Tibial nerve (tissue), 4 donors: ENCODE measurements around the gene SLC26A11. TPM values are rescaled to one million over a fixed set of nuclear protein-coding genes. Genes with fewer than 3 reads are reported as not detected.

ENCODE experiments used
- DNase-seq, 2 donors: peaks; one replicate each; pipeline ENCODE4 v3.0.0-alpha.2; 2019; ENCODE audit warnings: low spot score in 2 of 2
- H3K27ac ChIP-seq, 4 donors: fragments of 200-600 bp; sonication (generic) in 3 of 4; one replicate each; pipeline ENCODE4 v1.5.1; 2017 to 2019; ENCODE audit warnings: mild to moderate bottlenecking in 1 of 4
- H3K27me3 ChIP-seq, 2 donors: fragments of 200-600 bp; sonication (generic) in 1 of 2; one replicate each; pipeline versions ENCODE4 v1.5.1 to v1.6.0; 2017 to 2019
- H3K36me3 ChIP-seq, 3 donors: fragments of 200-600 bp; sonication (generic); one replicate each; pipeline ENCODE4 v1.5.1; 2018 to 2019
- H3K4me1 ChIP-seq, 4 donors: fragments of 200-600 bp; sonication (generic) in 3 of 4; one replicate each; pipeline ENCODE4 v1.5.1; 2017 to 2019
- H3K4me3 ChIP-seq, 4 donors: fragments of 200-600 bp; sonication (generic) in 3 of 4; one replicate each; pipeline ENCODE4 v1.5.1; 2017 to 2019; ENCODE audit warnings: mild to moderate bottlenecking in 1 of 4, moderate library complexity in 1 of 4
- H3K9me3 ChIP-seq, 4 donors: fragments of 200-600 bp; sonication (generic) in 3 of 4; one replicate each; pipeline ENCODE4 v1.5.1; 2017 to 2019
- CTCF ChIP-seq, 5 experiments: fragments of 200-600 bp in 3 of 5; fragments of 450-650 bp in 2 of 5; sonication (generic) in 3 of 5; IDR thresholded peaks; one replicate each; pipeline ENCODE4 v1.5.1; 2016 to 2019; ENCODE audit warnings: antibody characterized with exemption in 5 of 5, mild to moderate bottlenecking in 3 of 5, moderate library complexity in 2 of 5
- EP300 ChIP-seq, 2 donors: sonication (generic); formaldehyde crosslinking; IDR thresholded peaks; one replicate each; pipeline ENCODE4 v1.6.1; 2017; ENCODE audit warnings: antibody characterized with exemption in 2 of 2, mild to moderate bottlenecking in 1 of 2
- POLR2A ChIP-seq, 2 donors: fragments of 450-650 bp; IDR thresholded peaks; one replicate each; pipeline ENCODE4 v1.6.1; 2017; ENCODE audit warnings: antibody characterized with exemption in 2 of 2, mild to moderate bottlenecking in 2 of 2, moderate library complexity in 2 of 2
- WGBS, 2 donors: methylation state at CpG; one replicate each; pipeline ENCODE4 v1.1.5; 2018; 5-methylcytosine and 5-hydroxymethylcytosine counted together
- total RNA-seq, 4 donors: library from RNA; depleted of rRNA; stranded (reverse); fragments of >200 nt; gene quantifications; one replicate each; pipeline ENCODE4 v1.1.0, GENCODE V29; 2016

SLC26A11 gene
- total RNA-seq, 4 donors from 2014 or later = 14.4 to 44.7 (median 21.5) TPM

GRCh38 chr17:80232438-80232837 is 12.2 kb downstream of the SLC26A11 start:
- WGBS, 2 donors = 92 to 97% methylated on average over 1 of the region's 1 CpG
- no peak overlapping the region for H3K4me3 ChIP-seq
- H3K9me3 ChIP-seq = peaks cover 0 to 32% (median 8%) of the 10 kb centered on the region in 4 donors
- no peak for DNase-seq
- peaks cover 2 to 99% (median 3%) of the 10 kb centered on the region in 3 donors for H3K36me3 ChIP-seq
- no peaks in the 10 kb centered on the region for H3K27me3 ChIP-seq
- TF ChIP-seq CTCF (IDR thresholded peaks at IDR 0.05) (no peak), EP300 (IDR thresholded peaks at IDR 0.05) (no peak), POLR2A (IDR thresholded peaks at IDR 0.05) (no peak)
- no peak overlapping the region for H3K27ac ChIP-seq
- H3K4me1 ChIP-seq = no peaks in the 10 kb centered on the region

- 98% methylated on average over 3 of the region's 3 CpGs for WGBS, 2 donors
- DNase-seq = no peak
These were observed 13.0 kb downstream of the SLC26A11 start for GRCh38 chr17:80233202-80233601.

GRCh38 chr17:80236911-80237310 is 16.7 kb downstream of the SLC26A11 start:
- H3K27ac ChIP-seq = no peak overlapping the region

More at GRCh38 chr17:80233202-80233601, 13.0 kb downstream of the SLC26A11 start:
- peaks cover 0 to 32% (median 8%) of the 10 kb centered on the region in 4 donors for H3K9me3 ChIP-seq
- H3K27me3 ChIP-seq = no peaks in the 10 kb centered on the region
- H3K36me3 ChIP-seq = peaks cover 3 to 99% (median 5%) of the 10 kb centered on the region in 3 donors
- TF ChIP-seq CTCF (IDR thresholded peaks at IDR 0.05) = no peak
- TF ChIP-seq POLR2A (IDR thresholded peaks at IDR 0.05) = no peak
- TF ChIP-seq EP300 (IDR thresholded peaks at IDR 0.05) = no peak
- H3K4me3 ChIP-seq = no peak overlapping the region
- no peak overlapping the region for H3K27ac ChIP-seq
- no peaks in the 10 kb centered on the region for H3K4me1 ChIP-seq

GRCh38 chr17:80237386-80237785 is 17.2 kb downstream of the SLC26A11 start:
- Histone ChIP-seq H3K4me3 (no peak overlapping the region), H3K27ac (no peak overlapping the region), H3K36me3 (peaks cover 3 to 92% (median 8%) of the 10 kb centered on the region in 3 donors), H3K9me3 (peaks cover 0 to 22% (median 6%) of the 10 kb centered on the region in 4 donors), H3K4me1 (no peaks in the 10 kb centered on the region), H3K27me3 (no peaks in the 10 kb centered on the region)
- no peak for TF ChIP-seq EP300 (IDR thresholded peaks at IDR 0.05)
- TF ChIP-seq CTCF (IDR thresholded peaks at IDR 0.05) = no peak
- no peak for TF ChIP-seq POLR2A (IDR thresholded peaks at IDR 0.05)
- 93 to 95% methylated on average over 10 of the region's 10 CpGs for WGBS, 2 donors
- DNase-seq = no peak

More at GRCh38 chr17:80236911-80237310, 16.7 kb downstream of the SLC26A11 start:
- Histone ChIP-seq H3K4me3 (no peak overlapping the region), H3K4me1 (no peaks in the 10 kb centered on the region), H3K36me3 (peaks cover 3 to 92% (median 8%) of the 10 kb centered on the region in 3 donors), H3K27me3 (no peaks in the 10 kb centered on the region), H3K9me3 (peaks cover 0 to 27% (median 8%) of the 10 kb centered on the region in 4 donors)
- TF ChIP-seq EP300 (IDR thresholded peaks at IDR 0.05) = no peak
- no peak for TF ChIP-seq POLR2A (IDR thresholded peaks at IDR 0.05)
- WGBS, 2 donors = 86 to 100% methylated on average over 6 to 17 of the region's 17 CpGs
- DNase-seq = no peak

GRCh38 chr17:80242505-80242904 is 22.3 kb downstream of the SLC26A11 start:
- 88 to 90% methylated on average over 14 of the region's 14 CpGs for WGBS, 2 donors
- TF ChIP-seq POLR2A (IDR thresholded peaks at IDR 0.05) = no peak
- TF ChIP-seq CTCF (IDR thresholded peaks at IDR 0.05) = no peak
- DNase-seq = no peak
- Histone ChIP-seq H3K4me1 (no peaks in the 10 kb centered on the region), H3K4me3 (no peak overlapping the region), H3K9me3 (no peaks in the 10 kb centered on the region), H3K27me3 (no peaks in the 10 kb centered on the region), H3K27ac (no peak overlapping the region), H3K36me3 (peaks cover 0 to 89% (median 5%) of the 10 kb centered on the region in 3 donors)
